Measurements from ENCODE around the gene ACY1. TPM values are rescaled to one million over a fixed set of nuclear protein-coding genes. Genes with fewer than 3 reads are reported as not detected.

Gene ACY1
- total RNA-seq, 6 experiments from 2014 or later: 223 to 479 (median 297) TPM

DNA sequence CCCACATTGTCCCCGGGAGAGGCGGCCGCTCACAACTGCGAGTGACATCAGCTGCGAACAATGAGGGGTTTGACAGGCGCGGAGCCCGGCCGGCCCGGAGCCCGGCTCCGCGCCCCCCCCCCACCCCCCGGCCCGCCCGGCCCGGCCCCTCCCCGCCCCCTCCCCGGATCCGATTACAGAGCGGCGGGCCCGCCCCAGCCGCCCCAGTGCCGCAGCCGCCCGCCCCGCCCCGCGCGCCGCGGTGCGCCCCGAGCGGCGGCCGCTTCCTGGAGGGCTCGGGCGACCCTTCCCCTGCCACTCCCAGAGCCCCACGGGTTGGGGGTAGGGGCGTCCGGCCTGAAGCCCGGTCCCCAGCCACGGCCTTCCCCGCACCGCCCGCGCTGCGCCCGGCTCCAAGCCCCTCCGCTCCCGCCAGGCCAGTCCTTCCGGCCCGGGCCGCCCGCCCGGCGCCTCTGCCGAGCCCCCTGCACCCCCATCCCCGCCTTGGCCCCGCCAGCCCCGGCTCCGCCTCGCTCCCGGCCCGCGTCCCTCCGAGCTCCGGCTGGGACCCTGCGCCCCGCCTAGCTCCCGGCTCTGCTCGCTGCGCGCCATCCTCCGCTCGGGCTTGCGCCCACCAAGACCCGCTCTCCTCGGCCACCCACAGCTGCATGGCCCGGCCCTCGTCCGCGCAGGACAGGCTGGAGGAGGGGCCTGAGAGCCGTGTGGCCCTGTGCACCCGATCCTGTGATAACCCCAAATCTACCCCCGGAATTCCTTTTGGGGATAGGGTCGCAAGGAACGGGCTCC is 15.8 kb upstream of the ACY1 start, which contains the start of gene PCBP4:
PCBP4 (minus strand) TSS at position 71 of the 786 bp plus-strand sequence. CDS start 6,214 bp downstream, outside the sequence.
- Histone ChIP-seq H3K4me3 (peak within 1 kb of the TSS; percentile 57 to 63 (median 62)), H3K9me3 (no peaks in the 10 kb centered on the region), H3K27me3 (no peaks in the 10 kb centered on the region), H3K36me3 (no peaks in the 10 kb centered on the region), H3K4me1 (peaks cover 0 to 34% (median 12%) of the 10 kb centered on the region in 4 donors), H3K27ac (peak within 1 kb of the TSS; percentile 47 to 80 (median 55))
- intact Hi-C loops (cut with DNase I): no loop called here
- ATAC-seq: peak; percentile 48 to 71 (median 59)
- TF ChIP-seq, protein P1, sequence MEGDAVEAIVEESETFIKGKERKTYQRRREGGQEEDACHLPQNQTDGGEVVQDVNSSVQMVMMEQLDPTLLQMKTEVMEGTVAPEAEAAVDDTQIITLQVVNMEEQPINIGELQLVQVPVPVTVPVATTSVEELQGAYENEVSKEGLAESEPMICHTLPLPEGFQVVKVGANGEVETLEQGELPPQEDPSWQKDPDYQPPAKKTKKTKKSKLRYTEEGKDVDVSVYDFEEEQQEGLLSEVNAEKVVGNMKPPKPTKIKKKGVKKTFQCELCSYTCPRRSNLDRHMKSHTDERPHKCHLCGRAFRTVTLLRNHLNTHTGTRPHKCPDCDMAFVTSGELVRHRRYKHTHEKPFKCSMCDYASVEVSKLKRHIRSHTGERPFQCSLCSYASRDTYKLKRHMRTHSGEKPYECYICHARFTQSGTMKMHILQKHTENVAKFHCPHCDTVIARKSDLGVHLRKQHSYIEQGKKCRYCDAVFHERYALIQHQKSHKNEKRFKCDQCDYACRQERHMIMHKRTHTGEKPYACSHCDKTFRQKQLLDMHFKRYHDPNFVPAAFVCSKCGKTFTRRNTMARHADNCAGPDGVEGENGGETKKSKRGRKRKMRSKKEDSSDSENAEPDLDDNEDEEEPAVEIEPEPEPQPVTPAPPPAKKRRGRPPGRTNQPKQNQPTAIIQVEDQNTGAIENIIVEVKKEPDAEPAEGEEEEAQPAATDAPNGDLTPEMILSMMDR (IDR thresholded peaks at IDR 0.05): no peak
- TF ChIP-seq POLR2A (IDR thresholded peaks at IDR 0.05): peak; percentile 68
- WGBS (ENCODE audit: insufficient coverage, low coverage, low lambda C conversion rate, missing lambda C conversion rate): 0% methylated on average over 11 of the region's 90 CpGs
- DNase-seq: peak in 1 of 3 donors; percentile 77

DNA sequence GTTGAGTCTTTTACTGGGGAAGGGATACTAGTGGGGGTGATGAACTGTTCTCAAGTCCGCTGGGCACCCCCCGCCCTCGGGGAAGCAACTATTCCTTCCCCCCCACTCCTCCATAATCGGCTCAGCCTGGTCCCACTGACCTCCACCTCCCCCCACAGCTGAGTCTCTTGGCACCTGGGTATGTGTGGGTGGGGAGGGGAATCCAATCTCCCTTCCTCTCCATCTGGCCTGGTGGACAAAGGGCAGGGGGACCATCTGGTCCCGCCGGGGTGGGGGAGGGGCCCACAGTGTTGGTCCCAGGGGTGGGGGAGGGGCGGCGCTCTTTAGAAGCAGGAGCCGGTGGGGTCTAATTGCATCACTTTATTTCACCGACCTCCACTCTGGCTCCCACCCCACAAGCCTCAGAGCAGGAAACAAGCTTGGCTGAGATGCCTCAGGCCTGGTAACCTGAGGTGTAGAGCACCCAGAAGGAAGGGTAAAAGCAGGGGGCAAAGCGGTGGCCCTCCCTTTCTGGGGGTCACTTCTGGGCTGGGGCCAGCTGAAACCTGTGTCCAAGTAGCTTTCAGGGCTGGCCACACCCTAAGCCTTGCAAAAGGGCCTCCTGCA is 15.1 kb upstream of the ACY1 start:
- H3K36me3 ChIP-seq: no peaks in the 10 kb centered on the region
- ATAC-seq (peak in 3 of 4 donors; percentile 1 to 42 (median 33)), DNase-seq (no peak)
- TF ChIP-seq, protein P1 (IDR thresholded peaks at IDR 0.05): no peak
- TF ChIP-seq POLR2A (IDR thresholded peaks at IDR 0.05): no peak
- intact Hi-C loops (cut with DNase I): no loop called here
- H3K4me3 ChIP-seq: peak overlapping the region; percentile 54 to 62 (median 57)
- H3K27ac ChIP-seq: peak overlapping the region; percentile 47 to 80 (median 55)
- H3K4me1 ChIP-seq: peaks cover 0 to 37% (median 12%) of the 10 kb centered on the region in 4 donors
- WGBS (ENCODE audit: insufficient coverage, low coverage, low lambda C conversion rate, missing lambda C conversion rate): 9% methylated on average over 7 of the region's 11 CpGs
- no peaks in the 10 kb centered on the region for H3K27me3 ChIP-seq
- no peaks in the 10 kb centered on the region for H3K9me3 ChIP-seq

DNA sequence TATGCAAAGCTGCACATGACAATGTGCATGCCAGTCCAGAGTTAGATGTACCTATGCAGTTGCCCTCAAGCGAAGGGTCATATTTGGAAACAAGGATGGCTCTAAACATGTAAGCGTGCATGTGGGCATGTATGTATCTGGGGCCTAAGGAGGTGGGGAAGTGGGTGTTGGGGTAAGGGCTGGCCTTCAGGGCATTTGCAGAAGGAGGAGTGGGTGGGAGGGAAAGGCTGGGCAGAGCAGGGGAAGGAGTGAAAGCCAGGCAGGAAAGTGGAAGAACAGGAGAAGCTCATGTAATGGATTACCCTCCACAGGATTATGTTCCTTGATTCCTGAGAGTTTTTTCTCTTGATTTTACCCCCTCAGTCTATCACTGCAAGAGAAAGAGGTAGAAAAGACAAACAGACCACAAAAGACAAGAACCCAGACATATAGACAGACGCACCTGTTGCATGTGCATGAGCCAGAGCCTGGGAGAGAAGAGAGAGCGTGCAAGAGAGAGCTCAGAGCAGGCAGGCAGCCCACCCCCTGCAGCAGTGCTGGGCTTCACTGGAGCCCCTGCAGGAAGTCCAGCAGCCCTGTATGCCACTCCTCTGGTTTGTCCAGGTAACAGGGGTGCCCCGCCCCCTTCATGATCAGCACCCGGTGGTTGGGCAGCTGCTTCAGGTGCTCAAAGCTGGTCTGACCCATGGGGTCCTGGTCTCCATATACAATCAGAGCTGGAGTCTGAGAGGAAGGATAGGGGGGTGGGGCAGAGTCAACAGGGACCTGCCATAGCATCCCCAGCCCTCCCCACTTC is 14.3 kb upstream of the ACY1 start:
- ATAC-seq: no peak
- Histone ChIP-seq H3K9me3 (no peaks in the 10 kb centered on the region), H3K4me1 (peaks cover 0 to 37% (median 12%) of the 10 kb centered on the region in 4 donors), H3K27me3 (no peaks in the 10 kb centered on the region), H3K36me3 (no peaks in the 10 kb centered on the region), H3K27ac (no peak overlapping the region), H3K4me3 (no peak overlapping the region)
- intact Hi-C loops (cut with DNase I): no loop called here
- no peak for DNase-seq
- TF ChIP-seq, protein P1 (IDR thresholded peaks at IDR 0.05): no peak
- TF ChIP-seq POLR2A (IDR thresholded peaks at IDR 0.05): no peak
- WGBS (ENCODE audit: insufficient coverage, low coverage, low lambda C conversion rate, missing lambda C conversion rate): 84% methylated on average over 4 of the region's 6 CpGs

DNA sequence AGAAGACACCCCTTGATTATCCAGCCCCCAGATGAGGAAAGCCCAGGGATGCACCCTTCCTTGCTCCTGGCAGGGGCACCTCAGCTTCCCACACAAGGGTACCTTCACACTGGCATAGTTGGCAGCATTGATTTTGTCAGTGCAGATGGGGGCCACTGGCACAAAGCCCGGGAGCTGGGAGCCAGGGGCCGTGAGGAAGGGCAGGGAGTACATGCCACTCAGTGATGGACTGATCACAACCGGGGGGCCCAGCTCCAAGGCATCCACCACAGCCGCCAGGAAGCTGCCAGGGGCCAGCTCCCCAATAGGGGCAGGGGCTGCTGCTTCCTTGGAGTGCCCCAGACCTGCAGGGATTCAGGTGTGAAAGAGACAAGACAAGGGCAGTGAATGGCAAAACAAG is 13.5 kb upstream of the ACY1 start:
- Histone ChIP-seq H3K27ac (no peak overlapping the region), H3K27me3 (no peaks in the 10 kb centered on the region), H3K36me3 (no peaks in the 10 kb centered on the region), H3K4me1 (peaks cover 0 to 37% (median 16%) of the 10 kb centered on the region in 4 donors), H3K9me3 (no peaks in the 10 kb centered on the region), H3K4me3 (no peak overlapping the region)
- intact Hi-C loops (cut with DNase I): no loop called here
- WGBS (ENCODE audit: insufficient coverage, low coverage, low lambda C conversion rate, missing lambda C conversion rate): no CpG with 5 or more reads among the region's 4 CpGs
- no peak for DNase-seq
- ATAC-seq: no peak
- TF ChIP-seq, protein P1 (IDR thresholded peaks at IDR 0.05): no peak
- no peak for TF ChIP-seq POLR2A (IDR thresholded peaks at IDR 0.05)

All from right lobe of liver (tissue), 6 donors.